HepG2 (cell line): ENCODE measurements around the gene RRAD. TPM values are rescaled to one million over a fixed set of nuclear protein-coding genes. Genes with fewer than 3 reads are reported as not detected.

Experiments used
- DPF2 ChIP-seq: sonication (generic); formaldehyde crosslinking; IDR thresholded peaks from 2 replicates; pipeline ENCODE4 v1.4.0; 2020; ENCODE audit warnings: mild to moderate bottlenecking, low read depth, missing genetic modification reagents, borderline replicate concordance
- MAFK ChIP-seq, 2 experiments: IDR thresholded peaks in 1 of 2; conservative IDR thresholded peaks in 1 of 2; 2 replicates each; pipeline ENCODE4 v1.6.1; 2011; ENCODE audit warnings: improper control_type of control experiment in 2 of 2, low read length in 2 of 2
- MEF2D ChIP-seq: sonication (generic); formaldehyde crosslinking; IDR thresholded peaks from 2 replicates; pipeline ENCODE4 v1.5.1; 2020; ENCODE audit warnings: mild to moderate bottlenecking, missing genetic modification reagents
- PRDM10 ChIP-seq: sonication (generic); formaldehyde crosslinking; IDR thresholded peaks from 2 replicates; pipeline ENCODE4 v1.4.0; 2020; ENCODE audit warnings: low read depth, missing genetic modification reagents
- ZBTB49 ChIP-seq: sonication (generic); formaldehyde crosslinking; IDR thresholded peaks from 2 replicates; pipeline ENCODE4 v1.4.0; 2020; ENCODE audit warnings: missing genetic modification reagents, borderline replicate concordance
- ZKSCAN5 ChIP-seq: sonication (generic); formaldehyde crosslinking; IDR thresholded peaks from 2 replicates; pipeline ENCODE4 v1.5.1; 2020; ENCODE audit warnings: mild to moderate bottlenecking, missing genetic modification reagents
- ZNF430 ChIP-seq: sonication (generic); formaldehyde crosslinking; IDR thresholded peaks from 2 replicates; pipeline ENCODE4 v1.9.0; 2021; ENCODE audit warnings: mild to moderate bottlenecking, missing genetic modification reagents
- ZNF446 ChIP-seq: sonication (generic); formaldehyde crosslinking; IDR thresholded peaks from 2 replicates; pipeline ENCODE4 v1.5.0; 2020; ENCODE audit warnings: mild to moderate bottlenecking, missing genetic modification reagents
- ZNF510 ChIP-seq: sonication (generic); formaldehyde crosslinking; IDR thresholded peaks from 2 replicates; pipeline ENCODE4 v1.4.0; 2020; ENCODE audit warnings: low read depth, mild to moderate bottlenecking, missing genetic modification reagents
- ZNF570 ChIP-seq: sonication (generic); formaldehyde crosslinking; IDR thresholded peaks from 2 replicates; pipeline ENCODE4 v1.4.0; 2020; ENCODE audit warnings: mild to moderate bottlenecking, missing genetic modification reagents, borderline replicate concordance
- ZNF616 ChIP-seq: sonication (generic); formaldehyde crosslinking; IDR thresholded peaks from 2 replicates; pipeline ENCODE4 v1.5.0; 2020; ENCODE audit warnings: low read depth, mild to moderate bottlenecking, missing genetic modification reagents
- ZNF780A ChIP-seq: sonication (generic); formaldehyde crosslinking; IDR thresholded peaks from 2 replicates; pipeline ENCODE4 v1.8.0; 2022; ENCODE audit warnings: mild to moderate bottlenecking, missing genetic modification reagents, moderate library complexity
- ZNF839 ChIP-seq: sonication (generic); formaldehyde crosslinking; IDR thresholded peaks from 2 replicates; pipeline ENCODE4 v1.4.0; 2020; ENCODE audit warnings: missing genetic modification reagents, mild to moderate bottlenecking, borderline replicate concordance
- ZNF841 ChIP-seq: sonication (generic); formaldehyde crosslinking; IDR thresholded peaks from 2 replicates; pipeline ENCODE4 v1.8.1; 2023; ENCODE audit warnings: missing genetic modification reagents, borderline replicate concordance
- polyA plus RNA-seq, 8 experiments: library from polyadenylated mRNA; depleted of rRNA in 3 of 8; stranded (reverse) in 7 of 8; unstranded in 1 of 8; fragments of >200 nt; fragmentation: Illumina TruSeq in 4 of 8; extraction: Trizol in 4 of 8; gene quantifications; 2 replicates each; pipeline versions ENCODE4 v1.2.1 to v1.2.3, GENCODE V29; 2011 to 2016; ENCODE audit warnings: low read depth in 4 of 8, missing spikeins in 1 of 8, mixed read lengths in 1 of 8; ENCODE audit not compliant: insufficient read depth in 1 of 8
- total RNA-seq, 5 experiments: library from RNA; depleted of rRNA; stranded (reverse); fragments of >200 nt; fragmentation: Illumina TruSeq; extraction: Trizol; gene quantifications; 2 replicates each; pipeline ENCODE4 v1.2.3, GENCODE V29; 2016; ENCODE audit warnings: low read depth in 1 of 5
- TF ChIP-seq, protein P1 (sequence below): sonication (generic); formaldehyde crosslinking; IDR thresholded peaks from 2 replicates; pipeline ENCODE4 v1.5.0; 2020; ENCODE audit warnings: missing genetic modification reagents
- TF ChIP-seq, protein P2 (sequence below): sonication (generic); formaldehyde crosslinking; IDR thresholded peaks from 2 replicates; pipeline ENCODE4 v1.5.1; 2020; ENCODE audit warnings: mild to moderate bottlenecking, missing genetic modification reagents, moderate library complexity

The RRAD gene
- total and polyA plus RNA-seq, 2 of the 13 experiments (the other 11 are each of a cell fraction or from before 2014, with no cell fraction given): 0.80 to 1.1 TPM

DNA sequence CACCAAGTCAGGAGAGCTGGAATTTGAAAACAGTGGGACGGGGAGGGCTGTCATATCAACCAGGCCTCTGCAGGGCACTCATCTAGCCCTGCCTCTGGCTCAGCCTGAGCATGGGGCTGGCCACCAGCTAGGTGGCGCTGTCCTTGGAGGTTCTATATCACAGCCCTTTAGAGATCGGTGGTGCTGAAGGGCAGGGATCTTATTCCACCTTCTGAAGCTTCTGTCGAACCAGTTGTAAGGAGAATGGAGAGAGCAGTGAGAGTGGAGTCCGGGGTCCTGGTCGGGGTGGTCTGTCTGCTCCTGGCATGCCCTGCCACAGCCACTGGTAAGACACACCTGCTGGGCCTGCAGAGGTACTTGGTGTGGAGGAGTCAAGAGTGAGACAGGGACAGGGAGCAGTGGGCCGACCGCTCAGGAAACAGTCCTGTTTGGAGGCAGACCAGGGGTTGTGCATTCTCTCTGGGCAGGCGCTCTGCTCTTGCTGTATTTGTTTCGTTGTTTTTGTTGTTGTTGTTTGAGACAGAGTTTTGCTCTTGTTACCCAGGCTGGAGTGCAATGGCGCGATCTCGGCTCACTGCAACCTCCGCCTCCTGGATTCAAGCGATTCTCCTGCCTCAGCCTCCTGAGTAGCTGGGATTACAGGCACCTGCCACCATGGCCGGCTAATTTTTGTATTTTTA, 35.9 kb upstream of the RRAD start, which contains the start of gene CES3 (continued):
- TF ChIP-seq, protein P1, sequence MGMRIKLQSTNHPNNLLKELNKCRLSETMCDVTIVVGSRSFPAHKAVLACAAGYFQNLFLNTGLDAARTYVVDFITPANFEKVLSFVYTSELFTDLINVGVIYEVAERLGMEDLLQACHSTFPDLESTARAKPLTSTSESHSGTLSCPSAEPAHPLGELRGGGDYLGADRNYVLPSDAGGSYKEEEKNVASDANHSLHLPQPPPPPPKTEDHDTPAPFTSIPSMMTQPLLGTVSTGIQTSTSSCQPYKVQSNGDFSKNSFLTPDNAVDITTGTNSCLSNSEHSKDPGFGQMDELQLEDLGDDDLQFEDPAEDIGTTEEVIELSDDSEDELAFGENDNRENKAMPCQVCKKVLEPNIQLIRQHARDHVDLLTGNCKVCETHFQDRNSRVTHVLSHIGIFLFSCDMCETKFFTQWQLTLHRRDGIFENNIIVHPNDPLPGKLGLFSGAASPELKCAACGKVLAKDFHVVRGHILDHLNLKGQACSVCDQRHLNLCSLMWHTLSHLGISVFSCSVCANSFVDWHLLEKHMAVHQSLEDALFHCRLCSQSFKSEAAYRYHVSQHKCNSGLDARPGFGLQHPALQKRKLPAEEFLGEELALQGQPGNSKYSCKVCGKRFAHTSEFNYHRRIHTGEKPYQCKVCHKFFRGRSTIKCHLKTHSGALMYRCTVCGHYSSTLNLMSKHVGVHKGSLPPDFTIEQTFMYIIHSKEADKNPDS (CRISPR knock-in tag): no peak
- 0 out of 2 replicates have a peak, but pooled peaks have one; percentile 42 for TF ChIP-seq MEF2D
- no peak for TF ChIP-seq ZNF446 (CRISPR knock-in tag)
- peak; percentile 69; the same call in 1 of the 2 replicates for TF ChIP-seq ZNF510 (CRISPR knock-in tag)
- peak; percentile 48; the same call in 1 of the 2 replicates for TF ChIP-seq PRDM10 (CRISPR knock-in tag)
- TF ChIP-seq ZNF839 (CRISPR knock-in tag): no peak
- TF ChIP-seq ZNF570: no peak
- TF ChIP-seq, protein P2, sequence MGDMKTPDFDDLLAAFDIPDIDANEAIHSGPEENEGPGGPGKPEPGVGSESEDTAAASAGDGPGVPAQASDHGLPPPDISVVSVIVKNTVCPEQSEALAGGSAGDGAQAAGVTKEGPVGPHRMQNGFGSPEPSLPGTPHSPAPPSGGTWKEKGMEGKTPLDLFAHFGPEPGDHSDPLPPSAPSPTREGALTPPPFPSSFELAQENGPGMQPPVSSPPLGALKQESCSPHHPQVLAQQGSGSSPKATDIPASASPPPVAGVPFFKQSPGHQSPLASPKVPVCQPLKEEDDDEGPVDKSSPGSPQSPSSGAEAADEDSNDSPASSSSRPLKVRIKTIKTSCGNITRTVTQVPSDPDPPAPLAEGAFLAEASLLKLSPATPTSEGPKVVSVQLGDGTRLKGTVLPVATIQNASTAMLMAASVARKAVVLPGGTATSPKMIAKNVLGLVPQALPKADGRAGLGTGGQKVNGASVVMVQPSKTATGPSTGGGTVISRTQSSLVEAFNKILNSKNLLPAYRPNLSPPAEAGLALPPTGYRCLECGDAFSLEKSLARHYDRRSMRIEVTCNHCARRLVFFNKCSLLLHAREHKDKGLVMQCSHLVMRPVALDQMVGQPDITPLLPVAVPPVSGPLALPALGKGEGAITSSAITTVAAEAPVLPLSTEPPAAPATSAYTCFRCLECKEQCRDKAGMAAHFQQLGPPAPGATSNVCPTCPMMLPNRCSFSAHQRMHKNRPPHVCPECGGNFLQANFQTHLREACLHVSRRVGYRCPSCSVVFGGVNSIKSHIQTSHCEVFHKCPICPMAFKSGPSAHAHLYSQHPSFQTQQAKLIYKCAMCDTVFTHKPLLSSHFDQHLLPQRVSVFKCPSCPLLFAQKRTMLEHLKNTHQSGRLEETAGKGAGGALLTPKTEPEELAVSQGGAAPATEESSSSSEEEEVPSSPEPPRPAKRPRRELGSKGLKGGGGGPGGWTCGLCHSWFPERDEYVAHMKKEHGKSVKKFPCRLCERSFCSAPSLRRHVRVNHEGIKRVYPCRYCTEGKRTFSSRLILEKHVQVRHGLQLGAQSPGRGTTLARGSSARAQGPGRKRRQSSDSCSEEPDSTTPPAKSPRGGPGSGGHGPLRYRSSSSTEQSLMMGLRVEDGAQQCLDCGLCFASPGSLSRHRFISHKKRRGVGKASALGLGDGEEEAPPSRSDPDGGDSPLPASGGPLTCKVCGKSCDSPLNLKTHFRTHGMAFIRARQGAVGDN (CRISPR knock-in tag): peak; percentile 83
- no peak for TF ChIP-seq ZNF616 (CRISPR knock-in tag)
- TF ChIP-seq ZNF780A (CRISPR knock-in tag): no peak
- TF ChIP-seq ZBTB49 (CRISPR knock-in tag): no peak
- no peak for TF ChIP-seq ZKSCAN5 (CRISPR knock-in tag)
- 0 out of 2 replicates have a peak, but pooled peaks have one; percentile 36 for TF ChIP-seq DPF2 (CRISPR knock-in tag)
- TF ChIP-seq MAFK (conservative IDR thresholded peaks at IDR 0.05 in 1 of 2, IDR thresholded peaks at IDR 0.05 in 1 of 2; ENCODE audit: low read length in 2 of 2): no peak
- TF ChIP-seq ZNF841 (CRISPR knock-in tag): no peak
- TF ChIP-seq ZNF430 (CRISPR knock-in tag): 0 out of 2 replicates have a peak, but pooled peaks have one; percentile 41
